ENCODE results near the gene GAB3. TPM values are rescaled to one million over a fixed set of nuclear protein-coding genes. Genes with fewer than 3 reads are reported as not detected.

GAB3 gene
- total and polyA plus RNA-seq, 2 of the 4 experiments (the other 2 are of a cell fraction) = 2.2 to 3.7 TPM

DNA sequence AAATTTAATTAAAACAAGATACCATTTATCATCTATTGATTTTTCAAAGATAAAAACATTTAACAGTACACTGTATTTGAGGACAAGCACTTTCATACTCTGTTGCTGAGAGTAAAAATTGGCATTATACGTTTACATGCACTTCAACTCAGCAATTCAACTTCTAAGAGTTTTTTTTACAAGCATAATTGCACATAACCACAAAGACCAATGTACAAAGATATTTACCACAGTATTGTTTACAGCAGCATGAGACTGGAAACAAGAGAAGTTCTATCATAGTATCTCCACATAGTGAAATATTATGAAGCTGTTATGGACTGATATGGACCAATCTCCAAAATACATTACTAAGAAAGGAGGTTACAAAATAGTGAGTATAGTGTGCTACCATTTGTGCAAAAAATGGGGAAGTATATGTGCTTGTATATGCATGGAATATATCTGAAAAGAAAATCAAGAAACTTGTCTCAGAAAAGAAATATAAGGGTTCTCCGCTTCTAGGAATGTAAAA lies 10.9 kb downstream of the GAB3 start:
- Histone ChIP-seq H4K20me1 (ENCODE audit: insufficient read depth, low read length) (no peaks in the 10 kb centered on the region), H3K18ac (ENCODE audit: low read depth, low read length) (no peak overlapping the region), H3K27ac (ENCODE audit: insufficient read depth, low read length) (no peak overlapping the region), H2AK5ac (ENCODE audit: low read depth, low read length) (no peak overlapping the region), H2AK9ac (replicated peaks; ENCODE audit: low read depth, low read length, poor library complexity) (no peak overlapping the region), H3K79me1 (ENCODE audit: low read depth in 1 of 2, low read length in 2 of 2) (peaks cover 0 to 3% of the 10 kb centered on the region in 2 experiments; a peak in 1 of 4 replicates), H2AFZ (replicated peaks; ENCODE audit: low read length, poor library complexity) (no peak overlapping the region), H3K9ac (ENCODE audit: low read depth, low read length) (no peak overlapping the region), H3K9me1 (ENCODE audit: insufficient read depth, low read length) (no peaks in the 10 kb centered on the region), H3K14ac (replicated peaks; ENCODE audit: low read depth, low read length) (no peak overlapping the region), H4K5ac (ENCODE audit: low read depth, low read length) (no peak overlapping the region), H3K4me1 (ENCODE audit: control insufficient read depth, insufficient read depth, low read length) (peaks cover 7% of the 10 kb centered on the region), H4K8ac (ENCODE audit: low read depth in 2 of 2, low read length in 2 of 2) (no peak overlapping the region), H3K4ac (ENCODE audit: low read depth, low read length) (no peak overlapping the region), H3K4me3 (ENCODE audit: insufficient read depth, low read depth, low read length) (no peak overlapping the region), H3K27me3 (ENCODE audit: control insufficient read depth, insufficient read depth, low read length) (no peaks in the 10 kb centered on the region), H2BK120ac (ENCODE audit: low read depth, low read length) (no peak overlapping the region), H3K56ac (ENCODE audit: extremely low read depth, insufficient read depth, low read length) (no peak overlapping the region), H3K23ac (ENCODE audit: low read depth, low read length) (no peak overlapping the region), H2BK20ac (ENCODE audit: low read depth, low read length) (no peak overlapping the region), H2BK15ac (ENCODE audit: low read depth, low read length) (no peak overlapping the region), H2BK5ac (ENCODE audit: low read depth, low read length, poor library complexity, severe bottlenecking) (no peak overlapping the region), H3K36me3 (ENCODE audit: control insufficient read depth, insufficient read depth, low read length) (no peaks in the 10 kb centered on the region), H3K4me2 (ENCODE audit: low read depth, low read length) (no peak overlapping the region), H4K91ac (ENCODE audit: insufficient read depth, low read depth, low read length) (no peak overlapping the region), H3K9me3 (ENCODE audit: control insufficient read depth, insufficient read depth, low read length) (no peaks in the 10 kb centered on the region)
- WGBS, 2 experiments (ENCODE audit: extremely low coverage in 2 of 2, insufficient read length in 1 of 2) = no CpG with 5 or more reads among the region's 2 CpGs
- DNase-seq = no peak
- intact Hi-C loops (cut with micrococcal nuclease) = no loop called here
- dilution Hi-C loops (cut with HindIII; ENCODE audit: low sequenced_read_pairs, unreplicated experiment) = no loop called here
- POLR2A ChIA-PET (ENCODE audit: unreplicated experiment) = no interaction called here
- BruUV-seq (replicated peaks) = no TSS peak
- in situ Hi-C loops (cut with MboI; ENCODE audit: low sequenced_read_pairs) = loop anchor here (25.0 kb wide), 1 partner anchor 153 kb away; the partner anchor contains the start of gene CTAG1A
- no peak for ATAC-seq (ENCODE audit: low read depth)
- TF ChIP-seq RAD21 (IDR thresholded peaks at IDR 0.05; ENCODE audit: low read length) = no peak
- CTCF ChIA-PET = no interaction called here
